Breast epithelium (tissue), 3 donors: ENCODE measurements around the gene HBB.

Source experiments
- CTCF ChIP-seq, 3 donors: fragments of 450-650 bp; IDR thresholded peaks; one replicate each; pipeline ENCODE4 v1.5.1; 2016 to 2017; ENCODE audit warnings: antibody characterized with exemption in 3 of 3, mild to moderate bottlenecking in 3 of 3, moderate library complexity in 3 of 3
- POLR2A ChIP-seq: fragments of 450-650 bp; IDR thresholded peaks from one replicate; pipeline ENCODE4 v1.6.1; 2016; ENCODE audit warnings: antibody characterized with exemption, mild to moderate bottlenecking, moderate library complexity
- POLR2AphosphoS5 ChIP-seq, 3 donors: sonication (generic); formaldehyde crosslinking; IDR thresholded peaks; one replicate each; pipeline ENCODE4 v1.6.1; 2017; ENCODE audit warnings: antibody characterized with exemption in 3 of 3

- no peak for TF ChIP-seq CTCF (IDR thresholded peaks at IDR 0.05)
- no peak for TF ChIP-seq POLR2AphosphoS5 (IDR thresholded peaks at IDR 0.05)
- no peak for TF ChIP-seq POLR2A
These were observed 4.2 kb upstream of the HBB start for GRCh38 chr11:5231111-5231510.
